ENCODE data around the gene TP53I11. TPM values are rescaled to one million over a fixed set of nuclear protein-coding genes. Genes with fewer than 3 reads are reported as not detected.

The TP53I11 gene
- total RNA-seq, 1 experiment from 2014 or later: 42.4 TPM

GRCh38 chr11:44916331-44916730 lies 34.4 kb downstream of the TP53I11 start:
- no peaks in the 10 kb centered on the region for H3K27me3 Mint-ChIP-seq (ENCODE audit: low read depth)
- H3K4me1 Mint-ChIP-seq: peaks cover 10% of the 10 kb centered on the region
- H3K9me3 Mint-ChIP-seq: no peaks in the 10 kb centered on the region
- DNase-seq (ENCODE audit: low spot score): no peak
- H3K4me3 Mint-ChIP-seq: no peak overlapping the region
- H3K27ac Mint-ChIP-seq: no peak overlapping the region
- H3K36me3 Mint-ChIP-seq: no peaks in the 10 kb centered on the region
- no peak for ATAC-seq
- ChIA-PET CTCF (interaction anchor here (0.7 to 8.2 kb wide), 2 partner anchors 13 to 189 kb away, joined by 3 to 135 read pairs; no protein-coding TSS in a partner anchor), POLR2A (no interaction called here)
- TF ChIP-seq HMGXB4 (CRISPR knock-in tag; IDR thresholded peaks at IDR 0.05): no peak
- TF ChIP-seq SMAD4 (CRISPR knock-in tag; IDR thresholded peaks at IDR 0.05): no peak
- no peak for TF ChIP-seq NR1H2 (CRISPR knock-in tag; IDR thresholded peaks at IDR 0.05)
- no peak for TF ChIP-seq ZBTB21 (CRISPR knock-in tag; IDR thresholded peaks at IDR 0.05; ENCODE audit: borderline replicate concordance)
- TF ChIP-seq PREB (CRISPR knock-in tag; IDR thresholded peaks at IDR 0.05; ENCODE audit: borderline replicate concordance): no peak
- no peak for TF ChIP-seq FOXP4 (CRISPR knock-in tag; IDR thresholded peaks at IDR 0.05)
- TF ChIP-seq AR (CRISPR knock-in tag; IDR thresholded peaks at IDR 0.05): no peak
- TF ChIP-seq ATF1 (CRISPR knock-in tag; IDR thresholded peaks at IDR 0.05): no peak
- TF ChIP-seq MLX (CRISPR knock-in tag; IDR thresholded peaks at IDR 0.05): no peak
- no peak for TF ChIP-seq ZNF423 (CRISPR knock-in tag; IDR thresholded peaks at IDR 0.05)
- no peak for TF ChIP-seq USF1 (CRISPR knock-in tag; IDR thresholded peaks at IDR 0.05)
- TF ChIP-seq ATF3 (CRISPR knock-in tag; conservative IDR thresholded peaks at IDR 0.05): no peak
- no peak for TF ChIP-seq NR2C2 (CRISPR knock-in tag; IDR thresholded peaks at IDR 0.05)
- no peak for TF ChIP-seq ATF6 (CRISPR knock-in tag; IDR thresholded peaks at IDR 0.05)
- no peak for TF ChIP-seq SMAD3 (CRISPR knock-in tag; IDR thresholded peaks at IDR 0.05; ENCODE audit: borderline replicate concordance)
- no peak for TF ChIP-seq E2F5 (CRISPR knock-in tag; IDR thresholded peaks at IDR 0.05)
